HL-60 (cell line): ENCODE data around the gene PKN3.

Experiments
- POLR2AphosphoS5 ChIP-seq: IDR thresholded peaks from 2 replicates; pipeline ENCODE4 v1.6.1; 2012; ENCODE audit warnings: low read depth
- SPI1 ChIP-seq: IDR thresholded peaks from 2 replicates; pipeline ENCODE4 v1.6.1; 2012; ENCODE audit warnings: low read depth, mild to moderate bottlenecking, borderline replicate concordance
- TF ChIP-seq, protein P1 (sequence below): IDR thresholded peaks from one replicate; pipeline ENCODE4 v1.5.1; 2011; ENCODE audit warnings: low read length, control low read depth, inconsistent platforms; ENCODE audit not compliant: insufficient read depth
- TF ChIP-seq, protein P2 (sequence below): IDR thresholded peaks from 2 replicates; pipeline ENCODE4 v1.6.1; 2012; ENCODE audit warnings: low read depth; ENCODE audit not compliant: insufficient replicate concordance

DNA sequence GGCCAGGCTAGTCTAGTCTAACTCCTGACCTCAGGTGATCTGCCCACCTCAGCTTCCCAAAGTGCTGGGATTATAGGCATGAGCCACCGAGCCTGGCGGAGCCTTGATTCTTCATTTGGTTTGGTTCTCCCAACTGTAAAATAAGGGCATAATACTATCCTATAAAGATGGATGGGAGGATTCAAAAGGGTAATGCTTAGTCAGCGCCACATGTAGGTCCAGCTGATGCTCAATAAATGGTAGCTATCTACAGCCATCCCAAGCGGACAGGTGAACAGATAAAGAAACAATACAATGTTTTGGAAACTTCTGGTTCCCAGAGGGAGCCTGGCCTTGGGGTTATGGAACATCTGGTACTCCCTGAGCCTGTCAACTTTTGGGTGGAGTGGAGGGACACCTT is 26.9 kb upstream of the PKN3 start:
- TF ChIP-seq, protein P1, sequence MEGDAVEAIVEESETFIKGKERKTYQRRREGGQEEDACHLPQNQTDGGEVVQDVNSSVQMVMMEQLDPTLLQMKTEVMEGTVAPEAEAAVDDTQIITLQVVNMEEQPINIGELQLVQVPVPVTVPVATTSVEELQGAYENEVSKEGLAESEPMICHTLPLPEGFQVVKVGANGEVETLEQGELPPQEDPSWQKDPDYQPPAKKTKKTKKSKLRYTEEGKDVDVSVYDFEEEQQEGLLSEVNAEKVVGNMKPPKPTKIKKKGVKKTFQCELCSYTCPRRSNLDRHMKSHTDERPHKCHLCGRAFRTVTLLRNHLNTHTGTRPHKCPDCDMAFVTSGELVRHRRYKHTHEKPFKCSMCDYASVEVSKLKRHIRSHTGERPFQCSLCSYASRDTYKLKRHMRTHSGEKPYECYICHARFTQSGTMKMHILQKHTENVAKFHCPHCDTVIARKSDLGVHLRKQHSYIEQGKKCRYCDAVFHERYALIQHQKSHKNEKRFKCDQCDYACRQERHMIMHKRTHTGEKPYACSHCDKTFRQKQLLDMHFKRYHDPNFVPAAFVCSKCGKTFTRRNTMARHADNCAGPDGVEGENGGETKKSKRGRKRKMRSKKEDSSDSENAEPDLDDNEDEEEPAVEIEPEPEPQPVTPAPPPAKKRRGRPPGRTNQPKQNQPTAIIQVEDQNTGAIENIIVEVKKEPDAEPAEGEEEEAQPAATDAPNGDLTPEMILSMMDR, result no peak
- TF ChIP-seq SPI1 (no peak), POLR2AphosphoS5 (no peak)
- TF ChIP-seq, protein P2, sequence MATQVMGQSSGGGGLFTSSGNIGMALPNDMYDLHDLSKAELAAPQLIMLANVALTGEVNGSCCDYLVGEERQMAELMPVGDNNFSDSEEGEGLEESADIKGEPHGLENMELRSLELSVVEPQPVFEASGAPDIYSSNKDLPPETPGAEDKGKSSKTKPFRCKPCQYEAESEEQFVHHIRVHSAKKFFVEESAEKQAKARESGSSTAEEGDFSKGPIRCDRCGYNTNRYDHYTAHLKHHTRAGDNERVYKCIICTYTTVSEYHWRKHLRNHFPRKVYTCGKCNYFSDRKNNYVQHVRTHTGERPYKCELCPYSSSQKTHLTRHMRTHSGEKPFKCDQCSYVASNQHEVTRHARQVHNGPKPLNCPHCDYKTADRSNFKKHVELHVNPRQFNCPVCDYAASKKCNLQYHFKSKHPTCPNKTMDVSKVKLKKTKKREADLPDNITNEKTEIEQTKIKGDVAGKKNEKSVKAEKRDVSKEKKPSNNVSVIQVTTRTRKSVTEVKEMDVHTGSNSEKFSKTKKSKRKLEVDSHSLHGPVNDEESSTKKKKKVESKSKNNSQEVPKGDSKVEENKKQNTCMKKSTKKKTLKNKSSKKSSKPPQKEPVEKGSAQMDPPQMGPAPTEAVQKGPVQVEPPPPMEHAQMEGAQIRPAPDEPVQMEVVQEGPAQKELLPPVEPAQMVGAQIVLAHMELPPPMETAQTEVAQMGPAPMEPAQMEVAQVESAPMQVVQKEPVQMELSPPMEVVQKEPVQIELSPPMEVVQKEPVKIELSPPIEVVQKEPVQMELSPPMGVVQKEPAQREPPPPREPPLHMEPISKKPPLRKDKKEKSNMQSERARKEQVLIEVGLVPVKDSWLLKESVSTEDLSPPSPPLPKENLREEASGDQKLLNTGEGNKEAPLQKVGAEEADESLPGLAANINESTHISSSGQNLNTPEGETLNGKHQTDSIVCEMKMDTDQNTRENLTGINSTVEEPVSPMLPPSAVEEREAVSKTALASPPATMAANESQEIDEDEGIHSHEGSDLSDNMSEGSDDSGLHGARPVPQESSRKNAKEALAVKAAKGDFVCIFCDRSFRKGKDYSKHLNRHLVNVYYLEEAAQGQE, result no peak
